Left colon (tissue), 2 donors: Measurements from ENCODE around the gene TIMM44. TPM values are rescaled to one million over a fixed set of nuclear protein-coding genes. Genes with fewer than 3 reads are reported as not detected.
"Not testable (repeated sequence)": the region's sequence is repeated elsewhere in the genome, so short reads cannot be mapped to it uniquely, and the experiment has no call there.

Source experiments
- ATAC-seq: fragments of 200-7000 bp; cut with Tn5 transposase; one replicate; pipeline ENCODE4 v1.9.1; 2020; ENCODE audit warnings: mild to moderate bottlenecking, moderate library complexity
- DNase-seq, 2 donors: peaks; one replicate each; pipeline ENCODE4 v3.0.0-alpha.2; 2020
- intact Hi-C, 2 donors: fragments of 100-400 bp; cut with DNase I in 1 of 2; cut with micrococcal nuclease in 1 of 2; formaldehyde crosslinking; loops; one replicate each; pipeline versions ENCODE4 v1.11.2 to v1.14.0; 2022; cut with DNase I, micrococcal nuclease
- total RNA-seq, 2 donors: library from RNA; stranded (reverse); fragmentation: NEBNext Ultra II Directional; extraction: Animal tissue kit (Norgen Biotek cat#: 25700); gene quantifications; one replicate each; pipeline ENCODE4 v1.2.1, GENCODE V29; 2021
- donor health status: DM: no; HTN: no; CAD: no.
- donor health status: DM: yes; HTN: yes; CAD: no.

TIMM44 gene
- total RNA-seq, 2 donors from 2014 or later, result 54.1 to 69.1 TPM

DNA sequence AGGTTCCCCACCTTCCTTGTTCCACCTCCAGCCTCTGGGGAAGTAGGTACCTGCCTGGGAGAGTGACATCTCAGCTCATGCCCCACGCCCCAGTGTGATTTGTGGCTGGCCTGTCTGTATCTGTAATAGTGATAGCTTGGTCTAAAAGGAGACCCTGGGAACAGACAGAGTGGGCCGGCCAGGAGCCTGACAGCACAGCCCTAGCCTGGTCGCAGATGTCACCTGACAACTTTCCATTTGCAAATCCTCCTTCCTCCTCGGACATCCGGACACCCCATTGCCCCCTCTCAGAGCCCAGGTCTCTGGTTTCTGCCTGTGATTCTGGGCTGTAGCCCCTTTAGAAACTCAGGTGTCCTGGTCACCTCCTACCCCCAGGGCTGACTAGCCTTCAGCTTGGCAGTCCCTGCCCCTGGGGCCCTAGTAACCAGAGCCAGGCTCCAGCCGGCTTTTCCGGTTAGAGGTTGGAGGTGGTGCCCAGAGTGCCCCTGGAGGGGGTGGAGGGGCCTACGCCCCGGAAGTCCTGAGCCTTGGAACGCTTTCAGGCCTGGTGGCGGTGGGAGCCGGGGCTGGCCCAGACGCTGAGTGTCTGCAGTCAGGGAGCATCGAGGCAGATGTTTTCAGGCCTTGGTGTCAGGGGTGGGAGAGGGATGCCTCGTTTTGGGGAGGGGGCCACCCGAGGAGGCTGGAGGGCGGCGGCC lies 48.7 kb downstream of the TIMM44 start:
- intact Hi-C loops, result no loop called here
- ATAC-seq (peak; percentile 94), DNase-seq (peak in 1 of 2 donors; percentile 64)

DNA sequence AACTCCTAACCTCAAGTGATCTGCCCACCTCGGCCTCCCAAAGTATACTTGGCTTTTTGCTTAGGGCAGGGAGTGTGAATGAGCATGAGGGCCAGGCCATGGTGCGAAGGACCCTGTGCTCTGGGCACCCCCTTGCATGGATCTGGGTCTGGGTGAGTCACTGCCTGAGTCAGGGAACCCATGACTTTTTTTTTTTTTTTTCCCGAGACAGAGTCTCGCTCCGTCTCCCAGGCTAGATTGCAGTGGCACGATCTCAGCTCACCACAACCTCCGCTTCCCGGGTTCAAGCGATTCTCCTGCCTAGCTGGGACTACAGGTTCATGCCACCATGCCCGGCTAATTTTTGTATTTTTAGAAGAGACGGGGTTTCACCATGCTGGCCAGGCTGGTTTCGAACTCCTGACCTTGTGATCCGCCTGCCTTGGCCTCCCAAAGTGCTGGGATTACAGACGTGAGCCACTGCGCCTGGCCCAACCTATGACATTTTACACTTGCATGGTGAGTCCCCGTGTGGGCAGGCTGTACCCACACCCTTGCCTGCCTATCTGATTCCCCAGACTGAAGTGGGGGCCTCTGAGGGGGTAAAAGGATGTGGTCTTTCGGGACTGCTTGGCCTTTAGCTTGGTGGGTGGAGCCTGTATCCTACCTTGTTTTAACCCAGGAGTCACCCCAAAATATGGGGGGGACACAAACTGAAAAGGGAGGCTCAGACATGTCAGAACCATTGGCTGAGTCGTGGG lies 49.9 kb downstream of the TIMM44 start:
- intact Hi-C loops, ATAC-seq, DNase-seq: not testable (repeated sequence)

DNA sequence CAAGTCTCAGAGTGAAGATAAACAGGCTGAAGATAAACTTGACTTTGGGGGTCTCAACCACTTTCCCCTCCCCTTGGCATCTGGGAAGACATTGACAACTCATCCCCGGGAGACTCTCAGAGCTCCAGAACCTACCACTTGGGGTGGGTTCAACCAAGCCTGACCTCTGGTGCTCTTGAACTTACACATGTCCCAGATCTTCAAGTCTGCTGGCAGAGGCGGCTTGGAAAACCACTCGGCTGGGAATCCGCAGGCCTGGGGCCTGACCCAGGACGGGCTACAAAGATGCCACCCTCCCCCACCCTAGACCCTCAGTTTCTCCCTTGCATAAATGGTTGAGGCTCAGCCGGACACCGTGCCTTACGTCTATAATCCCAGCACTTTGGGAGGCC lies 54.6 kb downstream of the TIMM44 start:
- no peak for DNase-seq
- ATAC-seq, result peak; percentile 2
- intact Hi-C loops, result no loop called here

DNA sequence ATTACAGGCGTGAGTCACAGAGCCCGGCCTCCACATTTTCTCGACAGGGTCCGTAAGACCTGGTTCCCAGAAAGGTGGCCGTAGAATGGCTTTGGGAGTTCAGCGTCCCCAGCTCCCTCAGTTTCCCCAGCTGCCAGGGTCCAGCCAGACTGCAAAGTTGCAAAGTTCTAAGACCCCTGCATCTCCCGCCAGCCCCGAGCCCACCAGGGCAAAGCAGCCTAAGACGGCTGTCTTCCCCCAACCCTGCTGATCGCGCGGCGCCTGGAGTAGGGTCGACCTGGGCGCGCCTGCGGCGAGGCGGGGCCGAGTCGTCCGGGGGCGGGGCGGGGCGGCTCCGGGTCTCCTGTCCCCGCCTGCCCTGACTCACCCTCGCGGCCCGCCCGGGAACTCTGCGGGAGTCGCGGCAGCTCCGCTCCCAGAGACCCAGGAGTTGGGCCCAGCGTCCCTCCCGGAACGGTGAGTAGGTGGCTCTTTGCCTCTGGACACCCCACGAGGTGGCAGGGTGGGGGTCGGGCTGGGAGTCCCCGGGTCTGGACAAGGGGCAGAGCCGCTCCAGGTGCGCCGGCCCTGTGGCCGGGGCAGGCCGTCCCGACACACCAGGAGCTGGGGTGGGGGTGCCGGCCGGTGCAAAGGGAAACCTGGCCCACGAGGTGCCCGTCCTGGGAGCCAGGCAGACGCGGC lies 55.2 kb downstream of the TIMM44 start, which contains the start of gene LRRC8E:
TSS of gene LRRC8E (plus strand) at position 366 of the 681 bp plus-strand sequence. CDS start 7,094 bp downstream, outside the sequence.
- DNase-seq (peak; percentile 71 to 79), ATAC-seq (peak; percentile 99)
- intact Hi-C loops, result no loop called here

DNA sequence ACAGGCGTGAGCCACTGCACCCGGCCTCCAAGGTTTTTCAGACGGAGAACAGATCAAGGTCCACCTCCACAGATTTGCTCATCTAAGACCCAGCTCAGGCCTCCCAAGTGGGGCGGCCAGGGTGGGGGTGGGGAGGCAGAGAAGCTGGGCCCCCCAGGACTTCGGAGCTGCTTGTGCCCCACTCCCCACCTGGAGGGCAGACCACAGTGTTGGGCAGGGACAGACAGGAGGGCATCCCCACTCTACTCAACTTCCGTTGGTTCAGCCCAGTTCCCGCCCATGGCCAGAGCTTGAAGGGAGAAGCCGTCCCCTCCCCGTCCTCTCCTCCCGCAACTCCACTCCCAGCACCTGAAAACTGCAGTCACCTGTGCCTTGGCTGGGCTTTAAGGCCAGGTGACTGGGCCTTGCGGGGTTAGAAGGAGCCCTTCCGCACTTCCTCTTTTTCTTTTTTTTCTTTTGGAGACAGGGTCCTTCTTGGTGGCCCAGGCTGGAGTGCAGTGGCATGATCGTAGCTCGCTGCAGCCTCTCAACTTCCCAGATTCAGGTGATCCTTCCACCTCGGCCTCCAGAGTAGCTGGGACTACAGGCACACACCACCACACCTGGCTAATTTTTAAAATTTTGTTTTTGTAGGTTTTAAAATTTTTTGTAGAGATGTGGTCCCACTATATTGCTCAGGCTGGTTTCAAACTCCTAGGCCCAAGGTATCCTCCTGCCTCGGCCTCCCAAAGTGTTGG lies 55.9 kb downstream of the TIMM44 start:
- DNase-seq (no peak), ATAC-seq (no peak)
- intact Hi-C loops, result no loop called here

DNA sequence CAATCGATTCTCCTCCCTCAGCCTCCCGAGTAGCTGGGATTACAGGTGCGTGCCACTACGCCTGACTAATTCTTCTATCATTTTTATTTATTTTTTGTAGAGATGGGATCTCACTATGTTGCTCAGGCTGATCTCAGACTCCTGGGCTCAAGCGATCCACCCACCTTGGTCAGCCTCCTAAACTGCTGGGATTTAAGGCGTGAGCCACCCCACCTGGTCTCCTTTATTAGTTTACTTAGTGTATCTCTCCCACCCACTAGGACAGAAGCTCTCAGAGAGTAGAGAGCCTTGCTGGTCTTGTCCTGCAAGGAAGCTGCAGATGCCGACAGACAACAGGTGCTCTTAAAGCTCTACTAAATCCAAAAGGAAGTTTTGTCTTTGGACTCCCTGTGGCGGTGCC lies 57.6 kb downstream of the TIMM44 start:
- intact Hi-C loops, result no loop called here
- DNase-seq (no peak), ATAC-seq (peak; percentile 16)

DNA sequence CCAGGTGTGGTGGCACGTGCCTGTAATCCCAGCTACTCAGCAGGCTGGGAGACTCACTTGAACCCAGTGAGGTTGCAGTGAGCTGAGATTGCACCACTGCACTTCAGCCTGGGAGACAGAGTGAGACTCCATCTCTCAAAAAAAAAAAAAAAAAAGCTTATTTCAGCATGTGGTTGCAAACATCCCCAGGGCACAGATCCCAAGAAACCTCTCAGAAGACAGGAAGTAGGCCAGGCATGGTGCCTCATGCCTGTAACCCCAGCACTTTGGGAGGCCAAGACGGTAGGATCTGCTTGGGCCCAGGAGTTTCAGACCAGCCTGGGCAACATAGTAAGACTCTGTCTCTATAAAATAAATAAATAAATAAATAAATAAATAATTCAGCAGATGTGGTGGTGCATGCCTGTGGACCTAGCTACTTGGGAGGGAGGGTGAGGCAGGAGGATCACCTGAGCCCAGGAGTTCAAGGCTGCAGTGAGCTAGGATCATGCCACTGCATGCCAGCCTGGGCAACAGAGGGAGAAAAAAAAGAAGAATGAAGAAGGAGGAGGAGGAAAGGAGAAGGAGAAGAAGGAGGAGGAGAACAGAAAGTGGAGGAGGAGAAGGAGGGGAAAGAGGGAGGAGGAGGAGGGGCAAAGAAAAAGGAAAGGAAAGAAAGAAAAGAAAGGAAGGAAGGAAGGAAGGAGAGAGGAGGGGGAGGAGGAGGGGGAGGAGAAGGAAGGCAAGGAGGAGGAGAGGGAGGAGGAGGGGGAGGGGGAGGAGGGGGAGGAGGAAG lies 59.5 kb downstream of the TIMM44 start:
- intact Hi-C loops, result no loop called here
- ATAC-seq, result no peak
- no peak for DNase-seq

DNA sequence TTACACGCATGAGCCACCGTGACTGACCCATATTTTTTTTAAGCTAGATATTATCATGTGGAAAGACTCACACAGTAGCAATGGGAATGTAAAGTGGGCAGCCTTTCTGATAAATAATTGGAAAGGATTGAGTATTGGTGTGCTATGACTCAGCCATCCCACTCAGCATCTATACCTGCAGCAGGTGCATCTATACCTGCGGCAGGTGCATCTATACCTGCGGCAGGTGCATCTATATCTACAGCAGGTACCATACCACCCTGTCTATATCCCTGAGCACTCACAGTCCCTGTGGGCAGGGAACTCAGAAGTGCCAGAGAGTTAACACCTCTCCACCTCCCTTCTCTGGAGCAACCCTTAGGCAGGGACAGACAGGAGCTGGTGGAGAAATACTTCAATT lies 60.4 kb downstream of the TIMM44 start:
- intact Hi-C loops, result no loop called here
- no peak for ATAC-seq
- no peak for DNase-seq

DNA sequence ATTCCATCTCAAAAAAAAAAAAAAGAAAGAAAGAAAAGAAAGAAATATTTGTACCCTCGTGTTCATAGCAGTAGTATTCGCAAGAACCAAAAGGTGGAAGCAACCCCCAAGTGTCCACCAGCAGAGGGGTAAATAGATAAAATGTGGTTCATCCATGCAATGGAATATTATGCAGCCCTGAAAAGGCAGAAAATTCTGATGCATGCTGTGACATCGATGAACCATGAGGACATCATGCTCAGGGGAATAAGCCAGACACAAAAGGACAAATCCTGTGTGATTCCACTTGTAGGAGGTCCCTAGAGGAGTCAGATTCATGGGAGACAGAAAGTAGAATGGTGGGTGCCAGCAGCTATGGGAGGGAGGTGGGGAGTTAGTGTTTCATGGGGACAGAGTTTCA lies 61.6 kb downstream of the TIMM44 start:
- intact Hi-C loops, result no loop called here
- ATAC-seq, result no peak

DNA sequence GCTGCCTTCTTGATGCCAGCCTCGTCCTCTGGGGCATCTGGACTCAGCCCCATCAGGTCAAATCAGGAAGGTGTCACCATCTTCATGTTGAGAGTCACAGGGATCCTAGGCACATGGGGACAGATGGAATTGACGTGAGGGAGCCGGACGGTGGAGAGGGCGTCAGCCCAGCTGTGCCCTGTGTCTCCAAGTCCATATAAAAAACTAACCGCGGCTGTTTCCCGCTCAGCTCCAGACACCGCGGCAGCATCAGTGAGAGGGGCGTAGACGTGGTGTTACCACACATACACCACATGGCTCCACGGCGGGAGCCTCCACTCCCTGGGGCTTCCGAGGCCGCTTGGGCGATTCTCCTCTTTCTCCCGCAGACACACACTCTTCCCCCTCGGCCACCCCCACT lies 63.6 kb downstream of the TIMM44 start:
- intact Hi-C loops, result no loop called here
- DNase-seq (no peak), ATAC-seq (no peak)

More for the DNA sequence above, 61.6 kb downstream of the TIMM44 start:
- no peak for DNase-seq

DNA sequence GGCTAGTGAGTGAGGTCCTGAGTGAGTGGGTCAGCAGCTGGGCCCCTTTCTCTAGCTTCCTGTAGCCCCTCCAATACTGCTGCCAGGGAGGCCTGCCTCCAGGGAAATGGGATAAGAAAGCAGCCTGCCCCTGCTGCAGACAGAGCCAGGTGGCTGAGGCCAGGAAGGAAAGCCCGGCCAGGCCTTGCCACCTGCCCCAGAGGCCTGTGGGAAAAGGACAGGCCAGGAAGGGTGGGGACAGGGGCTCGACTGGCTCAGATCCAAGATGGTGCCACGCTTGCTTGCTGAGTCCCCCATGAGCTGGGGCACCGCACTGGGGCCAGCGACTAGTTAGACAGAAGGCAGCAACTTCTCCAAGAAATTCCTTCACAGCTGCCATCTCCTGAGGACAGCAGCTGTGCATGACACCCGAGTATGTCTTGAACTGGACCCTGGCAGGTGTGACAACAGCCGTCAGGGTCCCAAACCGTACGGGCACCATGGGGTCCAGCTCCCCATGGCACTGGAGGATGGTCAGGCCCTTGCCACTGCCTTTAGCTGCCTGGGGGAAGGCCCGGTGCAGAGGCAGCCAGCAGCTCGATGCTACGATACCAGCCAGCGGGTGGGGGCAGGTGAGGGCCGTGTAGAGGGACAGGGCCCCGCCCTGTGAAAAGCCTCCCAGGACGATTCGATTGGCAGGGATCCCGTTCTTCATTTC lies 64.2 kb downstream of the TIMM44 start:
- ATAC-seq (no peak), DNase-seq (no peak)
- intact Hi-C loops, result no loop called here

DNA sequence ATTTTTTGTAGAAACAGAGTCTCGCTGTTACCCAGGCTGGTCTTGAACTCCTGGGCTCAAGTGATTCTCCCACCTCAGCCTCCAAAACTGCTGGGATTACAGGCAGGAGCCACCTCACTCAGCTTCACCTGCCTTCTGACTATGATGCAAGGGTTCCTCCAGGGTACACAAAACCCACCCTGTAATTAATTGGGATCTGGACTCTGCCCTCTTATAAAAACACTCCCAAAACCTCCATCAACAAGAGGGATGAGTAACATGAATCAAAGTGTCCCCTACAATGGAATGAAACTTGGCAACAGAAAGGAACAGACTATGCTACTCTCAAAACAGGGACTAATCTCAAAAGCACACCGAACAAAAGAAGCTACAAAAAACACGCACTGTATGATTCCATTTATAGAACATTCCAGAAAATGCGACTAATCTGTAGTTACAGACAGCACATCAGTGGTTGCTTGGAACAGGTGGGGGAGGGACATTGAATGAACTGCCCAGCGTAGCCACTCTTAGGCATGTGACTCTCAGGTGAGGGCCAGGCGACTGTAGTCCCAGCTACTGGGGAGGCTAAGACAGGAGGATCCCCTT lies 66.1 kb downstream of the TIMM44 start:
- intact Hi-C loops, result no loop called here
- ATAC-seq (no peak), DNase-seq (no peak)

Other genes starting within 250 kb of the TIMM44 start
- under 1 TPM; 0.27 to 0.64 TPM for gene FCER2, start 241.5 kb downstream of the TIMM44 start, total RNA-seq
- gene CLEC4G, start 211.6 kb downstream of the TIMM44 start, total RNA-seq, result 1 to 10 TPM in 1 of 2 donors, not detected in 1; 1.3 TPM
- gene CD209, start 196.1 kb downstream of the TIMM44 start, total RNA-seq, result 10 to 100 TPM in 1 of 2 donors, 1 to 10 TPM in 1; 2.6 to 12.1 TPM
- gene CLEC4M, start 180.4 kb downstream of the TIMM44 start, total RNA-seq, result not detected
- gene EVI5L, start 113.4 kb downstream of the TIMM44 start, total RNA-seq, result 10 to 100 TPM; 10.5 to 13.1 TPM
- gene PRR36, start 69.3 kb downstream of the TIMM44 start, total RNA-seq, result under 1 TPM; 0.22 to 0.46 TPM
- 1 to 10 TPM; 2.7 to 3.1 TPM for gene LRRC8E, start 55.2 kb downstream of the TIMM44 start, total RNA-seq
- gene MAP2K7, start 39.8 kb downstream of the TIMM44 start, total RNA-seq, result 10 to 100 TPM; 27.0 to 29.2 TPM
- under 1 TPM in 1 of 2 donors, not detected in 1; 0.53 TPM for gene TGFBR3L, start 28.8 kb downstream of the TIMM44 start, total RNA-seq
- 10 to 100 TPM; 10.6 to 17.7 TPM for gene SNAPC2, start 23.3 kb downstream of the TIMM44 start, total RNA-seq
- 1 to 10 TPM in 1 of 2 donors, under 1 TPM in 1; 0.61 to 5.1 TPM for gene CTXN1, start 17.5 kb downstream of the TIMM44 start, total RNA-seq
- gene ELAVL1, start 62.0 kb upstream of the TIMM44 start, total RNA-seq, result 10 to 100 TPM; 49.2 to 61.4 TPM
- gene CCL25, start 109.1 kb upstream of the TIMM44 start, total RNA-seq, result not detected
- gene FBN3, start 205.9 kb upstream of the TIMM44 start, total RNA-seq, result not detected